ENCODE results near the gene FLG.
"Not testable (repeated sequence)": the region's sequence is repeated elsewhere in the genome, so short reads cannot be mapped to it uniquely, and the experiment has no call there.

FLG gene

GRCh38 chr1:152256394-152256793 lies 68.6 kb downstream of the FLG start:
- DNase-seq (ENCODE audit: low spot score) = not testable (repeated sequence)

Data from D341Med (cell line).